ENCODE results near the gene MEGF8.

Gene MEGF8

DNA sequence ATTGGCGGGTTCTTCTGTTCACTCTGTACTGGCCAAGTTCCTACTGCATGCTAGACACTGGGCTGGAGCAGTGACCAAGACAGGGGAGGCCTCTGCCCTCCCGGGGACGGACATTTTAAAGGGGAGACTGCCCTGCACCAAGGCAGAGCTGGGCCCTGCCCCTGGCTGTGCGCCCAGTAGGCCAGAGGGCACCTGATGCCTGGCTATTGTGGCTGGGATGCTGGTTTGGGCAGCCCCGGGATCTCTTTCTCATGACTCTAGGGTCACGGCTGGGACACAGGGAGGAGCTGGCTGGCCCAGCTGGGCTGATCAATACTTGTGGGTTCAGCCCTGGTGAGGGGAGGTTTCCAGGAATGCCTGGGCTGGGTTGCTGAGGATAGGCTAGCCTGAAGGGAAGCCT lies 84.0 kb downstream of the MEGF8 start:
- no peak overlapping the region for H3K4me3 ChIP-seq (ENCODE audit: low read depth, low read length)
- no peaks in the 10 kb centered on the region for H3K4me1 ChIP-seq (ENCODE audit: control insufficient read depth, insufficient read depth, low read length)
- peaks cover 5% of the 10 kb centered on the region for H3K36me3 ChIP-seq (ENCODE audit: control insufficient read depth, insufficient read depth, low read length)
- peaks cover 20% of the 10 kb centered on the region for H3K27me3 ChIP-seq (ENCODE audit: control insufficient read depth, insufficient read depth, low read length)
- no peaks in the 10 kb centered on the region for H3K9me3 ChIP-seq (ENCODE audit: control insufficient read depth, insufficient read depth, low read length)
- no peak overlapping the region for H3K9ac ChIP-seq (ENCODE audit: low read depth, low read length)

- no peak overlapping the region for H3K9ac ChIP-seq (ENCODE audit: low read depth, low read length)
- H3K36me3 ChIP-seq (ENCODE audit: control insufficient read depth, insufficient read depth, low read length) = peaks cover 5% of the 10 kb centered on the region
- H3K4me1 ChIP-seq (ENCODE audit: control insufficient read depth, insufficient read depth, low read length) = no peaks in the 10 kb centered on the region
- H3K27me3 ChIP-seq (ENCODE audit: control insufficient read depth, insufficient read depth, low read length) = peaks cover 22% of the 10 kb centered on the region
- no peak overlapping the region for H3K4me3 ChIP-seq (ENCODE audit: low read depth, low read length)
- H3K9me3 ChIP-seq (ENCODE audit: control insufficient read depth, insufficient read depth, low read length) = no peaks in the 10 kb centered on the region
Measured at GRCh38 chr19:42410371-42410770, 84.9 kb downstream of the MEGF8 start.

DNA sequence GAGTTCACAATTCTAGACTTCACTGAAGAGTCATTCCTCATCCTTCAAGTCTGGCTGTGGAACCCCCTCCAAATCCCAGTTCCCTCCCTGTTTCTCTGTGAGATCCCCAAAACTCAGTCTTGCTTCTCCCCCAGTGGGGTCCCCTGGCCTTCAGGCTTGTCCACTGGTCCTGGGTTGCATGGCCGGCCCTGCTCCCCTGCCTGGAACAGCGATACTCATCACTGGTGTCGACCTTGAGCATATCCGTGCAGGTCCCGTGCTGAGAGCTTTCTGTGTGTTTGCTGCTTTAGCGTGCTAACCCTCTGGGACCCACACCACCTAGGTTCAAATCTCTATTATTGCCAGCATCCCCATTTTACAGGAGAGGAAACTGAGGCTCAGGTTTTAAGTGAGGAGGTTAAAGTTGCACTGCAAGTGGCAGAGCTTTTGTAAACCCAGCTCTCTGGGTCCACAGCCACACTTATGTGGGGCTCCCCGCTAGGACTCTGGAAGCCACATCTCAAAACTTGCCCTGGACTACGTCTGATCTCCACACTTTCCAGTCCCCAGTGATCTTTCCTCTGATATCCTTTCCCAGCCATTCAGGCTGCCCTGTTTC lies 86.2 kb downstream of the MEGF8 start:
- Histone ChIP-seq H3K36me3 (ENCODE audit: control insufficient read depth, insufficient read depth, low read length) (peaks cover 5% of the 10 kb centered on the region), H3K9ac (ENCODE audit: low read depth, low read length) (no peak overlapping the region)

GRCh38 chr19:42412227-42412626 lies 86.8 kb downstream of the MEGF8 start:
- no peaks in the 10 kb centered on the region for H3K9me3 ChIP-seq (ENCODE audit: control insufficient read depth, insufficient read depth, low read length)
- no peak overlapping the region for H3K4me3 ChIP-seq (ENCODE audit: low read depth, low read length)
- no peaks in the 10 kb centered on the region for H3K4me1 ChIP-seq (ENCODE audit: control insufficient read depth, insufficient read depth, low read length)
- no peak overlapping the region for H3K9ac ChIP-seq (ENCODE audit: low read depth, low read length)
- peaks cover 6% of the 10 kb centered on the region for H3K36me3 ChIP-seq (ENCODE audit: control insufficient read depth, insufficient read depth, low read length)
- peaks cover 25% of the 10 kb centered on the region for H3K27me3 ChIP-seq (ENCODE audit: control insufficient read depth, insufficient read depth, low read length)

More for the DNA sequence above, 86.2 kb downstream of the MEGF8 start:
- Histone ChIP-seq H3K4me3 (ENCODE audit: low read depth, low read length) (no peak overlapping the region), H3K27me3 (ENCODE audit: control insufficient read depth, insufficient read depth, low read length) (peaks cover 25% of the 10 kb centered on the region), H3K4me1 (ENCODE audit: control insufficient read depth, insufficient read depth, low read length) (no peaks in the 10 kb centered on the region), H3K9me3 (ENCODE audit: control insufficient read depth, insufficient read depth, low read length) (no peaks in the 10 kb centered on the region)

DNA sequence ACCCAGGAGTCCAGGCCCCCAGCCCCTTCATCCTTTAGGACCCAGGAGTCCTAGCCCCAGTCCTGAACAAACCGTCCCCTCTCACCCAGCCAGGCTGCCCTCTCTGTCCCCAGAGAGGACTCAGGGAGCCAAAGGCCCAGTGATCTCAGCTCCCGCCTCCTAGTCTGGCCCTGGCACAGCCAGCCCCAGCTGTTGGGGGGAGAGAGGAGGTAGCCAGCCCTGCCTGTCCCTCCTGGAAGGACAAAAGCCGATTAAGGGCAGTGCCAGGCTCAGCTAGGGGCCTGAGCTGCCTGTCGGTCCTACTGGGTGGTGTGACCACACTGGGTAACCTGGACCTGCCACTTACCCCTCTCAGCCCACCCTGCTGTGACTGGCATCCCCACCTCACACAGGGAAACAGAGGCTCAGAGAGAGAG lies 87.2 kb downstream of the MEGF8 start:
- Histone ChIP-seq H3K9me3 (ENCODE audit: control insufficient read depth, insufficient read depth, low read length) (no peaks in the 10 kb centered on the region), H3K4me1 (ENCODE audit: control insufficient read depth, insufficient read depth, low read length) (no peaks in the 10 kb centered on the region), H3K4me3 (ENCODE audit: low read depth, low read length) (no peak overlapping the region), H3K9ac (ENCODE audit: low read depth, low read length) (no peak overlapping the region), H3K27me3 (ENCODE audit: control insufficient read depth, insufficient read depth, low read length) (peaks cover 25% of the 10 kb centered on the region), H3K36me3 (ENCODE audit: control insufficient read depth, insufficient read depth, low read length) (peaks cover 4% of the 10 kb centered on the region)

DNA sequence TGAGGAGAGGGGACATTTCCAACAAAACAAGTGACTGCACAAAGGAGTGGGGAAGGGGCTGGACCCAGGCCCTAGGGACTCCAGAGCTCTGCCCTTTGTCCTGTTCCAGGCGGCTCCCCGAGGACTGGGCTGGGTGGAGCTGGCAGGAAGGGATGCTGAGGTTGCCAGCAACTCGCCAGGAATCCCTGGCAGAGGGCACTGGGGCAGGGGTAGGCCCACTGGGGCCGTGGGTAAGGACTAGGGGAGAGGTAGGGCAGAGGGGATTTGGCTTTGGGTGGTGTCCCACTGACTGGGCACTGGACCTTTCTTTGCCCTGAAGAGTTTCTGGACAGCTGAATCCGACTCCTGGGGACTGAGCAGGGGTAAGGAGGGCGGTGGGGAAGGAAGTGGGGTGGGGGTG lies 93.9 kb downstream of the MEGF8 start:
- peaks cover 2% of the 10 kb centered on the region for H3K36me3 ChIP-seq (ENCODE audit: control insufficient read depth, insufficient read depth, low read length)
- no peaks in the 10 kb centered on the region for H3K9me3 ChIP-seq (ENCODE audit: control insufficient read depth, insufficient read depth, low read length)
- peaks cover 6% of the 10 kb centered on the region for H3K4me1 ChIP-seq (ENCODE audit: control insufficient read depth, insufficient read depth, low read length)
- H3K27me3 ChIP-seq (ENCODE audit: control insufficient read depth, insufficient read depth, low read length) = peaks cover 30% of the 10 kb centered on the region
- no peak overlapping the region for H3K4me3 ChIP-seq (ENCODE audit: low read depth, low read length)
- no peak overlapping the region for H3K9ac ChIP-seq (ENCODE audit: low read depth, low read length)

DNA sequence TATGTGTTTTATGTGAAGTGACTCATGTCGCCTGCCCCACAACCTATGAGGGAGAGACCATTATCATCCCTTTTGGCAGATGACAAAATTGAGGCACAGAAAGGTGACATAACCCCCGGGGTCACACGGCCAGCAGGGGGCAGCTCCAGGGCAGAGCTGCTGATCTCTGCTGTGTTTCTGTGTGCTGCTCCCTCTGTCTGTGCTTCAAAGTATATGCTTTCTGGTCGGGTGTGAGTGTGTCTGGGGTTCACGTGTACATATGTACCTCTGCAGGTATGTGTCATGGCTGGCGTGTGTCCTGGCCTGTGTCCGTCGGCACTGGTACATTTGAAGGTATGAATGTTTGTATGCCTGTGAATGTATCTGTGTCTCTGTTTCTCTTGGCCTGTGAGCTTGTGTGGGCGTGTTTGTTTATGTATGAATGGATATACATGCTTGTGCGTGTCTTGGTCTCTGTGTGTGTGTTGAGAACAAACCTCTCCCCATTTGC lies 94.7 kb downstream of the MEGF8 start:
- H3K27me3 ChIP-seq (ENCODE audit: control insufficient read depth, insufficient read depth, low read length) = peaks cover 35% of the 10 kb centered on the region

GRCh38 chr19:42421101-42421500 lies 95.7 kb downstream of the MEGF8 start:
- no peak overlapping the region for H3K9ac ChIP-seq (ENCODE audit: low read depth, low read length)
- H3K4me3 ChIP-seq (ENCODE audit: low read depth, low read length) = no peak overlapping the region
- H3K9me3 ChIP-seq (ENCODE audit: control insufficient read depth, insufficient read depth, low read length) = no peaks in the 10 kb centered on the region
- H3K27me3 ChIP-seq (ENCODE audit: control insufficient read depth, insufficient read depth, low read length) = peaks cover 39% of the 10 kb centered on the region
- H3K36me3 ChIP-seq (ENCODE audit: control insufficient read depth, insufficient read depth, low read length) = peaks cover 2% of the 10 kb centered on the region
- H3K4me1 ChIP-seq (ENCODE audit: control insufficient read depth, insufficient read depth, low read length) = peaks cover 11% of the 10 kb centered on the region

More for the DNA sequence above, 94.7 kb downstream of the MEGF8 start:
- H3K9ac ChIP-seq (ENCODE audit: low read depth, low read length) = no peak overlapping the region
- peaks cover 10% of the 10 kb centered on the region for H3K4me1 ChIP-seq (ENCODE audit: control insufficient read depth, insufficient read depth, low read length)
- no peaks in the 10 kb centered on the region for H3K9me3 ChIP-seq (ENCODE audit: control insufficient read depth, insufficient read depth, low read length)
- peaks cover 2% of the 10 kb centered on the region for H3K36me3 ChIP-seq (ENCODE audit: control insufficient read depth, insufficient read depth, low read length)
- H3K4me3 ChIP-seq (ENCODE audit: low read depth, low read length) = no peak overlapping the region

DNA sequence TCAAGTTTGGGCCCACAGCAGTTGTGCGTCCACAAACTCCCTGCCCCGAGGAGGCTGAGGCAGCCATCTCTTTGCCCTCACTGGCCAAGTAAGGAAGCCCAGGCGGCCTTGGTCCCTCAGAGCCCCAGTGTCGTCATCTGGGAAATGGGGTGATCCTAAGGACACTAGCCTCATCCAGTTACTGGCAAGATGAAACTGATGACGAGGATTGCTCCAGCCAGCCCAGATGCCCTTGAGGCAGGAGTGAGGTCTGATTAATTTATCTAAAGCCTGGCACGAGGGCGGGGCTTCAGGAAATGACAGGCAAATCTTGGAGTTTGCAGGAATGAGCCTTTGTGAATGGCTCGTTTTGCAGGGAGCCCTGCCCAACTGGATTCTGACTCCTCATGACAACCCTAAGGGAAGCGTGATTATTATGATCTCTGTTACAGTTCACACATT lies 96.2 kb downstream of the MEGF8 start:
- H3K4me3 ChIP-seq (ENCODE audit: low read depth, low read length) = no peak overlapping the region
- no peaks in the 10 kb centered on the region for H3K9me3 ChIP-seq (ENCODE audit: control insufficient read depth, insufficient read depth, low read length)
- H3K36me3 ChIP-seq (ENCODE audit: control insufficient read depth, insufficient read depth, low read length) = peaks cover 2% of the 10 kb centered on the region
- peaks cover 44% of the 10 kb centered on the region for H3K27me3 ChIP-seq (ENCODE audit: control insufficient read depth, insufficient read depth, low read length)
- H3K9ac ChIP-seq (ENCODE audit: low read depth, low read length) = no peak overlapping the region
- peaks cover 11% of the 10 kb centered on the region for H3K4me1 ChIP-seq (ENCODE audit: control insufficient read depth, insufficient read depth, low read length)

- H3K9me3 ChIP-seq (ENCODE audit: control insufficient read depth, insufficient read depth, low read length) = no peaks in the 10 kb centered on the region
- H3K36me3 ChIP-seq (ENCODE audit: control insufficient read depth, insufficient read depth, low read length) = peaks cover under 1% of the 10 kb centered on the region
- H3K4me1 ChIP-seq (ENCODE audit: control insufficient read depth, insufficient read depth, low read length) = peaks cover 11% of the 10 kb centered on the region
- H3K9ac ChIP-seq (ENCODE audit: low read depth, low read length) = no peak overlapping the region
- H3K4me3 ChIP-seq (ENCODE audit: low read depth, low read length) = peak overlapping the region; percentile 91
- peaks cover 51% of the 10 kb centered on the region for H3K27me3 ChIP-seq (ENCODE audit: control insufficient read depth, insufficient read depth, low read length)
Measured at GRCh38 chr19:42422092-42422900, 96.9 kb downstream of the MEGF8 start.

DNA sequence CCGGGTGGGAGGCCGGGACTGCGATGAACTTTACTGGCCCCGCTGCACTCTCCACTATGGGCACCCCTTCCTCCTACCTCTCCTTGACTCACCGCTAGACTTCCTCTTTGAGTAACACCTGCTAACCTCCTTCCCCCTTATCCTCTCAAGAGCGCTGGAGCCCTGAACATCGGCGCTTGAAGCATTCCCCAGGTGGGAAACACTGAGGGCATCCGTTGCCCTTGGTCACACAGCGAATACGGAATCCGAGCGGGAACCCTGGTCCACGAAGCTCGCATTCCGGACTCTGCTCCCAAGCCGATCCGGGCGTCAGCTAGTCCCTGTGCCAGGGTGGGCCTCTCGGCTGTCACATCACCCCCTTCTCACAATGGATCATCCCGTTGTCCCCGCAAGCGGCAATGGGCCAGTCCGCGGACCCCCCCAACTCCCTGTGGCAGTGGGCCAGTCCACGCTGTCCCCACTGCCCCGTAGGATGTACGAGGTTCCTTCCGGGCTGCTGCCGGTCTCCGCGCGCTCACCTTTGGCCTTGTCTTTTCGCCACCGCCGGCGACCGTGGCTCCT lies 97.5 kb downstream of the MEGF8 start:
- H3K9ac ChIP-seq (ENCODE audit: low read depth, low read length) = peak overlapping the region; percentile 54
- H3K27me3 ChIP-seq (ENCODE audit: control insufficient read depth, insufficient read depth, low read length) = peaks cover 51% of the 10 kb centered on the region
- H3K36me3 ChIP-seq (ENCODE audit: control insufficient read depth, insufficient read depth, low read length) = no peaks in the 10 kb centered on the region
- no peaks in the 10 kb centered on the region for H3K9me3 ChIP-seq (ENCODE audit: control insufficient read depth, insufficient read depth, low read length)
- peaks cover 11% of the 10 kb centered on the region for H3K4me1 ChIP-seq (ENCODE audit: control insufficient read depth, insufficient read depth, low read length)
- H3K4me3 ChIP-seq (ENCODE audit: low read depth, low read length) = peak overlapping the region; percentile 91

Data from iPS-15b (cell line).